ENCODE results near the gene ERN2.

DNA sequence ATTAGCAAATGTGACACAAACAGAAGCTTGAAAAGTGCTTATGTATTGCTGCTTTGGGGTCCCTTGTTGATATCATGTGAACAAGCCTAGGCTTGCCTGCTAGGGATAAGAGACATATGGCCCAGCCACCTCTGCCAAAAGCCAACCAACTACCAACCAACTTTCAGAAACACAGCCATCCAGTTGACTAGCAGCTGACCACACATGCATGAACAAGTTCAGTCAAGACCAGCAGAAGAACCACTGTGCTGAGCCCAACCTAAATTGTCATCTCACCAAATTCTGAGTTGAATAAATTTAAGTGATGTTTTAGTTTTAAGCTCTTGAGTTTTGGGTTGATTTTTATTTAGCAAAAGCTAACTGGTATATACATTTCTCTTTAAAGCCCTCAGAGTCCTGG lies 3.5 kb downstream of the ERN2 start:
- TF ChIP-seq, protein P1, sequence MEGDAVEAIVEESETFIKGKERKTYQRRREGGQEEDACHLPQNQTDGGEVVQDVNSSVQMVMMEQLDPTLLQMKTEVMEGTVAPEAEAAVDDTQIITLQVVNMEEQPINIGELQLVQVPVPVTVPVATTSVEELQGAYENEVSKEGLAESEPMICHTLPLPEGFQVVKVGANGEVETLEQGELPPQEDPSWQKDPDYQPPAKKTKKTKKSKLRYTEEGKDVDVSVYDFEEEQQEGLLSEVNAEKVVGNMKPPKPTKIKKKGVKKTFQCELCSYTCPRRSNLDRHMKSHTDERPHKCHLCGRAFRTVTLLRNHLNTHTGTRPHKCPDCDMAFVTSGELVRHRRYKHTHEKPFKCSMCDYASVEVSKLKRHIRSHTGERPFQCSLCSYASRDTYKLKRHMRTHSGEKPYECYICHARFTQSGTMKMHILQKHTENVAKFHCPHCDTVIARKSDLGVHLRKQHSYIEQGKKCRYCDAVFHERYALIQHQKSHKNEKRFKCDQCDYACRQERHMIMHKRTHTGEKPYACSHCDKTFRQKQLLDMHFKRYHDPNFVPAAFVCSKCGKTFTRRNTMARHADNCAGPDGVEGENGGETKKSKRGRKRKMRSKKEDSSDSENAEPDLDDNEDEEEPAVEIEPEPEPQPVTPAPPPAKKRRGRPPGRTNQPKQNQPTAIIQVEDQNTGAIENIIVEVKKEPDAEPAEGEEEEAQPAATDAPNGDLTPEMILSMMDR (IDR thresholded peaks at IDR 0.05): no peak
- no peak for TF ChIP-seq POLR2A (IDR thresholded peaks at IDR 0.05)

Measured in vagina (tissue), 2 donors.